Keratinocyte (primary cell): ENCODE measurements around the gene CDHR3.

ENCODE experiments used
- CTCF ChIP-seq, 3 experiments: IDR thresholded peaks in 1 of 3; conservative IDR thresholded peaks in 1 of 3; optimal IDR thresholded peaks in 1 of 3; 2 replicates in 2 of 3; 3 replicates in 1 of 3; pipeline versions ENCODE3 to v1.5.1; 2011; ENCODE audit warnings: low read length in 3 of 3, mild to moderate bottlenecking in 3 of 3, moderate library complexity in 2 of 3, control low read depth in 1 of 3, inconsistent platforms in 1 of 3; ENCODE audit not compliant: insufficient read depth in 2 of 3; ENCODE audit errors: extremely low read depth in 1 of 3
- EZH2 ChIP-seq: IDR thresholded peaks from one replicate; pipeline ENCODE4 v1.6.1; 2012; ENCODE audit warnings: inconsistent platforms, mild to moderate bottlenecking, low read length, moderate library complexity

- no peak for TF ChIP-seq CTCF (optimal IDR thresholded peaks at IDR 0.05 in 1 of 3, IDR thresholded peaks at IDR 0.05 in 1 of 3, conservative IDR thresholded peaks at IDR 0.05 in 1 of 3; ENCODE audit: extremely low read depth in 1 of 3, insufficient read depth in 2 of 3, low read length in 3 of 3)
- no peak for TF ChIP-seq EZH2
These were observed 96.5 kb downstream of the CDHR3 start for GRCh38 chr7:106059556-106059955.
